K562 (cell line): Measurements from ENCODE around the gene ITGA1. TPM values are rescaled to one million over a fixed set of nuclear protein-coding genes. Genes with fewer than 3 reads are reported as not detected.

ENCODE experiments used
- ATAC-seq: fragments of 200-7000 bp; cut with Tn5 transposase; 3 replicates; pipeline ENCODE4 v1.9.1; 2020; ENCODE audit warnings: moderate library complexity
- BruUV-seq: library from RNA; stranded (reverse); fragments of 400-500 nt; replicated peaks from 2 replicates; lab custom pipeline; 2021; lab: Mats Ljungman, UMichigan
- CTCF ChIA-PET: fragments of 300-600 bp; formaldehyde crosslinking; extraction: SDS; loops from one replicate; lab custom pipeline; 2021; ENCODE audit warnings: low intra/inter-chr PET ratio; lab: Yijun Ruan, JAX
- POLR2A ChIA-PET: fragments of 300-600, 350-650 bp; sonication (Branson Sonifier 250); formaldehyde crosslinking; extraction: SDS; loops from one replicate; lab custom pipeline; 2021; ENCODE audit warnings: antibody characterized with exemption, inconsistent platforms; lab: Yijun Ruan, JAX
- DNase-seq, 4 experiments: peaks; one replicate each; pipeline versions ENCODE4 v3.0.0 to v3.0.0-alpha.2; 2011 to 2018; ENCODE audit warnings: low spot score in 3 of 4, mixed read lengths in 3 of 4; ENCODE audit errors: extremely low read depth in 1 of 4
- FAIRE-seq: peaks from 2 replicates; lab custom pipeline; 2011; peaks lifted over from hg19 to GRCh38; lab: Jason Lieb, UNC
- H2AFZ ChIP-seq: 2 replicates; pipeline ENCODE4 v1.6.0; 2011; ENCODE audit warnings: low read depth, low read length, control low read depth, inconsistent platforms
- H3K27ac ChIP-seq: fragments of 200-600 bp; 3 replicates; pipeline ENCODE4 v1.8.0; 2011; ENCODE audit warnings: low read depth, mild to moderate bottlenecking, control low read depth, inconsistent platforms, low read length, moderate library complexity, mixed read lengths; ENCODE audit errors: extremely low read depth
- H3K27me3 ChIP-seq, 2 experiments: fragments of 300-600 bp in 1 of 2; 2 replicates in 1 of 2; 3 replicates in 1 of 2; pipeline versions ENCODE4 v1.6.0 to v1.8.0; 2011; ENCODE audit warnings: inconsistent platforms in 2 of 2, low read length in 2 of 2, mild to moderate bottlenecking in 1 of 2, mixed read lengths in 1 of 2, moderate library complexity in 1 of 2; ENCODE audit not compliant: control insufficient read depth in 2 of 2, insufficient read depth in 2 of 2
- H3K36me3 ChIP-seq: fragments of 300-600 bp; 3 replicates; pipeline ENCODE4 v1.8.0; 2011; ENCODE audit warnings: mild to moderate bottlenecking, low read length, inconsistent platforms; ENCODE audit not compliant: control insufficient read depth, insufficient read depth
- H3K4me1 ChIP-seq, 2 experiments: fragments of 200-600 bp in 1 of 2; replicated peaks in 1 of 2; 2 replicates in 1 of 2; 3 replicates in 1 of 2; pipeline versions ENCODE4 v1.5.1 to v1.8.0; 2011; ENCODE audit warnings: inconsistent platforms in 2 of 2, low read length in 2 of 2, mild to moderate bottlenecking in 1 of 2, mixed read lengths in 1 of 2, moderate library complexity in 1 of 2; ENCODE audit not compliant: control insufficient read depth in 2 of 2, insufficient read depth in 2 of 2
- H3K4me2 ChIP-seq: 2 replicates; pipeline ENCODE4 v1.6.1; 2011; ENCODE audit warnings: low read length, control low read depth, inconsistent platforms, mixed read lengths; ENCODE audit not compliant: insufficient read depth
- H3K4me3 ChIP-seq: fragments of 200-600 bp; sonication (generic), shearing (Covaris generic); 2 replicates; pipeline ENCODE4 v1.5.1; 2016; ENCODE audit warnings: control low read depth, inconsistent platforms
- H3K79me2 ChIP-seq: fragments of 200-600 bp; 3 replicates; pipeline ENCODE4 v1.8.0; 2011; ENCODE audit warnings: low read length, inconsistent platforms; ENCODE audit not compliant: control insufficient read depth, insufficient read depth
- H3K9ac ChIP-seq, 2 experiments: 2 replicates each; pipeline versions ENCODE4 v1.6.0 to v1.6.1; 2011; ENCODE audit warnings: low read depth in 2 of 2, low read length in 2 of 2, control low read depth in 1 of 2, inconsistent platforms in 1 of 2, mild to moderate bottlenecking in 1 of 2, mixed read lengths in 1 of 2; ENCODE audit not compliant: insufficient read depth in 1 of 2
- H3K9me1 ChIP-seq: one replicate; pipeline ENCODE4 v1.6.0; 2011; ENCODE audit warnings: inconsistent platforms, mild to moderate bottlenecking, low read length, moderate library complexity; ENCODE audit not compliant: control insufficient read depth, insufficient read depth
- H3K9me3 ChIP-seq: replicated peaks from 2 replicates; pipeline ENCODE4 v1.5.1; 2011; ENCODE audit warnings: low read depth, low read length, inconsistent platforms; ENCODE audit not compliant: control insufficient read depth, insufficient read depth
- H4K20me1 ChIP-seq: replicated peaks from 2 replicates; pipeline ENCODE4 v1.6.1; 2011; ENCODE audit warnings: low read length, inconsistent platforms, mixed read lengths; ENCODE audit not compliant: control insufficient read depth, insufficient read depth
- DPF2 ChIP-seq: fragments of 450-650 bp; IDR thresholded peaks from 2 replicates; pipeline ENCODE4 v1.6.1; 2016
- ESRRB ChIP-seq: fragments of 250-450 bp; sonication (Bioruptor Pico); IDR thresholded peaks from 2 replicates; pipeline ENCODE4 v1.5.0; 2020; ENCODE audit warnings: mild to moderate bottlenecking, moderate library complexity, borderline replicate concordance
- RBM39 ChIP-seq: fragments of 200-400 bp; formaldehyde crosslinking; optimal IDR thresholded peaks from 2 replicates; pipeline ENCODE3; 2018; ENCODE audit warnings: low read depth, low read length
- RHOXF2B ChIP-seq: fragments of 250-450 bp; sonication (Bioruptor Pico); conservative IDR thresholded peaks from 2 replicates; pipeline ENCODE4 v1.5.1; 2021
- ZNF217 ChIP-seq: sonication (generic); formaldehyde crosslinking; IDR thresholded peaks from 2 replicates; pipeline ENCODE4 v1.8.0; 2022; ENCODE audit warnings: mild to moderate bottlenecking, missing genetic modification reagents
- WGBS: fragments of 100-300 bp; shearing (Covaris generic); methylation state at CpG from one replicate; pipeline ENCODE4 v1.1.6; 2016; ENCODE audit warnings: low coverage, mixed read lengths; ENCODE audit not compliant: insufficient coverage; ENCODE audit errors: missing lambda C conversion rate; 5-methylcytosine and 5-hydroxymethylcytosine counted together
- in situ Hi-C: fragments of 300-500 bp; cut with MboI; formaldehyde crosslinking; loops from 4 replicates; pipeline ENCODE4 v1.15.0; 2018; ENCODE audit warnings: inconsistent platforms, mixed read lengths
- intact Hi-C: fragments of 100-400 bp; cut with micrococcal nuclease; formaldehyde crosslinking; loops from 2 replicates; pipeline ENCODE4 v1.14.2; 2022
- polyA plus RNA-seq, 8 experiments: library from polyadenylated mRNA; depleted of rRNA in 4 of 8; stranded (reverse) in 5 of 8; unstranded in 3 of 8; fragments of >200 nt; fragmentation: Nextera tagmentation in 2 of 8; fragmentation: Illumina TruSeq in 1 of 8; extraction: Ambion mirVana in 2 of 8; extraction: Trizol in 1 of 8; gene quantifications; 2 replicates each; pipeline versions ENCODE4 v1.2.1 to v1.2.3, GENCODE V29; 2011 to 2014; ENCODE audit warnings: inconsistent platforms in 1 of 8, missing spikeins in 1 of 8
- total RNA-seq, 7 experiments: library from RNA; depleted of rRNA in 6 of 7; stranded (reverse); fragments of >200 nt in 6 of 7; fragmentation: Illumina TruSeq in 2 of 7; extraction: Trizol in 2 of 7; gene quantifications; 2 replicates each; pipeline versions ENCODE4 v1.2.1 to v1.2.3, GENCODE V29; 2011 to 2021; ENCODE audit warnings: low replicate concordance in 1 of 7
- TF ChIP-seq, protein P1 (sequence below): fragments of 250-450 bp; sonication (Bioruptor Pico); IDR thresholded peaks from 2 replicates; pipeline ENCODE4 v1.4.0; 2020

ITGA1 gene
- total and polyA plus RNA-seq, 9 of the 15 experiments (the other 6 are each of a cell fraction or from before 2014, with no cell fraction given) = 0.04 to 0.22 TPM; not detected in 7

- intact Hi-C loops = no loop called here
- H3K27ac ChIP-seq = no peak overlapping the region
Observed at GRCh38 chr5:52788505-52788821, 747 bp downstream of the ITGA1 start.

More at GRCh38 chr5:52788505-52788821, 747 bp downstream of the ITGA1 start:
- Histone ChIP-seq H4K20me1 (no peaks in the 10 kb centered on the region), H3K36me3 (no peaks in the 10 kb centered on the region), H3K9me3 (no peaks in the 10 kb centered on the region), H3K4me2 (no peak overlapping the region), H3K79me2 (no peaks in the 10 kb centered on the region), H3K9me1 (no peaks in the 10 kb centered on the region), H3K27me3 (peaks cover 0 to 10% of the 10 kb centered on the region in 2 experiments; a peak in 2 of 5 replicates), H3K4me3 (no peak overlapping the region), H3K4me1 (peaks cover 0 to 9% of the 10 kb centered on the region in 2 experiments; a peak in 2 of 5 replicates), H3K9ac (no peak overlapping the region), H2AFZ (no peak overlapping the region)
- ChIA-PET CTCF (no interaction called here), POLR2A (interaction anchor here (0.8 kb wide), 1 partner anchor 11 kb away, joined by 3 read pairs; no protein-coding TSS in a partner anchor)
- 44% methylated on average over 7 of the region's 7 CpGs for WGBS
- no TSS peak for BruUV-seq
- in situ Hi-C loops = no loop called here
- TF ChIP-seq RHOXF2B (CRISPR knock-in tag) (no peak), ESRRB (CRISPR knock-in tag) (no peak), RBM39 (no peak), ZNF217 (CRISPR knock-in tag) (no peak), DPF2 (no peak)
- TF ChIP-seq, protein P1, sequence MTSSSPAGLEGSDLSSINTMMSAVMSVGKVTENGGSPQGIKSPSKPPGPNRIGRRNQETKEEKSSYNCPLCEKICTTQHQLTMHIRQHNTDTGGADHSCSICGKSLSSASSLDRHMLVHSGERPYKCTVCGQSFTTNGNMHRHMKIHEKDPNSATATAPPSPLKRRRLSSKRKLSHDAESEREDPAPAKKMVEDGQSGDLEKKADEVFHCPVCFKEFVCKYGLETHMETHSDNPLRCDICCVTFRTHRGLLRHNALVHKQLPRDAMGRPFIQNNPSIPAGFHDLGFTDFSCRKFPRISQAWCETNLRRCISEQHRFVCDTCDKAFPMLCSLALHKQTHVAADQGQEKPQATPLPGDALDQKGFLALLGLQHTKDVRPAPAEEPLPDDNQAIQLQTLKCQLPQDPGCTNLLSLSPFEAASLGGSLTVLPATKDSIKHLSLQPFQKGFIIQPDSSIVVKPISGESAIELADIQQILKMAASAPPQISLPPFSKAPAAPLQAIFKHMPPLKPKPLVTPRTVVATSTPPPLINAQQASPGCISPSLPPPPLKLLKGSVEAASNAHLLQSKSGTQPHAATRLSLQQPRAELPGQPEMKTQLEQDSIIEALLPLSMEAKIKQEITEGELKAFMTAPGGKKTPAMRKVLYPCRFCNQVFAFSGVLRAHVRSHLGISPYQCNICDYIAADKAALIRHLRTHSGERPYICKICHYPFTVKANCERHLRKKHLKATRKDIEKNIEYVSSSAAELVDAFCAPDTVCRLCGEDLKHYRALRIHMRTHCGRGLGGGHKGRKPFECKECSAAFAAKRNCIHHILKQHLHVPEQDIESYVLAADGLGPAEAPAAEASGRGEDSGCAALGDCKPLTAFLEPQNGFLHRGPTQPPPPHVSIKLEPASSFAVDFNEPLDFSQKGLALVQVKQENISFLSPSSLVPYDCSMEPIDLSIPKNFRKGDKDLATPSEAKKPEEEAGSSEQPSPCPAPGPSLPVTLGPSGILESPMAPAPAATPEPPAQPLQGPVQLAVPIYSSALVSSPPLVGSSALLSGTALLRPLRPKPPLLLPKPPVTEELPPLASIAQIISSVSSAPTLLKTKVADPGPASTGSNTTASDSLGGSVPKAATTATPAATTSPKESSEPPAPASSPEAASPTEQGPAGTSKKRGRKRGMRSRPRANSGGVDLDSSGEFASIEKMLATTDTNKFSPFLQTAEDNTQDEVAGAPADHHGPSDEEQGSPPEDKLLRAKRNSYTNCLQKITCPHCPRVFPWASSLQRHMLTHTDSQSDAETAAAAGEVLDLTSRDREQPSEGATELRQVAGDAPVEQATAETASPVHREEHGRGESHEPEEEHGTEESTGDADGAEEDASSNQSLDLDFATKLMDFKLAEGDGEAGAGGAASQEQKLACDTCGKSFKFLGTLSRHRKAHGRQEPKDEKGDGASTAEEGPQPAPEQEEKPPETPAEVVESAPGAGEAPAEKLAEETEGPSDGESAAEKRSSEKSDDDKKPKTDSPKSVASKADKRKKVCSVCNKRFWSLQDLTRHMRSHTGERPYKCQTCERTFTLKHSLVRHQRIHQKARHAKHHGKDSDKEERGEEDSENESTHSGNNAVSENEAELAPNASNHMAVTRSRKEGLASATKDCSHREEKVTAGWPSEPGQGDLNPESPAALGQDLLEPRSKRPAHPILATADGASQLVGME (CRISPR knock-in tag) = no peak
- DNase-seq (no peak), ATAC-seq (no peak), FAIRE-seq (no peak)
